Osteoblast (primary cell): ENCODE results near the gene TRAFD1. TPM values are rescaled to one million over a fixed set of nuclear protein-coding genes. Genes with fewer than 3 reads are reported as not detected.

Experiments
- small RNA-seq: library from RNA; depleted of rRNA; stranded (forward); fragments of <200 nt; gene quantifications from one replicate; pipeline ENCODE3, GENCODE V24; 2012
- total RNA-seq: library from RNA; depleted of rRNA; stranded (reverse); fragments of >200 nt; gene quantifications from 2 replicates; pipeline ENCODE4 v1.2.3, GENCODE V29; 2012

TRAFD1 gene
- total RNA-seq, 1 donor, result 40.5 TPM

Small RNA genes within 50 kb of the gene (small RNA-seq; reads per million reads assigned to genes)
- gene RF00019, result not detected

Other genes starting within 250 kb of the TRAFD1 start
- 10.5 and 11.2 TPM in 2 replicates for gene TMEM116, start 112.4 kb upstream of the TRAFD1 start, total RNA-seq
- 76.3 and 77.4 TPM in 2 replicates for gene ERP29, start 112.1 kb upstream of the TRAFD1 start, total RNA-seq
- gene NAA25, start 16.8 kb upstream of the TRAFD1 start, total RNA-seq, result 20.0 and 20.6 TPM in 2 replicates